Mononuclear cell (primary cell): ENCODE results near the gene MRPS6. TPM values are rescaled to one million over a fixed set of nuclear protein-coding genes. Genes with fewer than 3 reads are reported as not detected.

Experiments used
- H3K27me3 ChIP-seq: 2 replicates; pipeline ENCODE4 v1.6.0; 2011; ENCODE audit warnings: low read length, control low read depth; ENCODE audit not compliant: insufficient read depth
- H3K4me1 ChIP-seq: 2 replicates; pipeline ENCODE4 v1.5.1; 2011; ENCODE audit warnings: mild to moderate bottlenecking, low read length, control low read depth; ENCODE audit not compliant: insufficient read depth
- H3K4me3 ChIP-seq: 2 replicates; pipeline ENCODE4 v1.5.1; 2011; ENCODE audit warnings: mild to moderate bottlenecking, low read length, moderate library complexity
- H3K9me3 ChIP-seq: 2 replicates; pipeline ENCODE4 v1.5.1; 2011; ENCODE audit warnings: low read depth, mild to moderate bottlenecking, control low read depth, low read length
- total RNA-seq: library from RNA; depleted of rRNA; stranded (reverse); fragments of >200 nt; gene quantifications from one replicate; pipeline ENCODE4 v1.2.3, GENCODE V29; 2012

The MRPS6 gene
- total RNA-seq = 5.4 TPM

GRCh38 chr21:34073032-34073748 lies at the start of gene MRPS6, which contains the start of gene SLC5A3:
TSS of gene MRPS6 (plus strand) at chr21:34073578. CDS start at chr21:34073701, 123 bp downstream.
TSS of gene SLC5A3 (plus strand) at chr21:34073578. CDS start at chr21:34095199, 21,621 bp downstream.
- H3K9me3 ChIP-seq = no peaks in the 10 kb centered on the region
- peak within 1 kb of the TSS; percentile 75 for H3K4me3 ChIP-seq
- H3K27me3 ChIP-seq = no peaks in the 10 kb centered on the region
- H3K4me1 ChIP-seq = peaks cover 34% of the 10 kb centered on the region

- no peaks in the 10 kb centered on the region for H3K27me3 ChIP-seq
- no peaks in the 10 kb centered on the region for H3K9me3 ChIP-seq
- peaks cover 71% of the 10 kb centered on the region for H3K4me1 ChIP-seq
- no peak overlapping the region for H3K4me3 ChIP-seq
Observed at GRCh38 chr21:34023691-34024373, 49.5 kb upstream of the MRPS6 start.

GRCh38 chr21:34024374-34024693 lies 49.0 kb upstream of the MRPS6 start:
- H3K4me1 ChIP-seq = peaks cover 66% of the 10 kb centered on the region
- H3K27me3 ChIP-seq = no peaks in the 10 kb centered on the region
- H3K9me3 ChIP-seq = no peaks in the 10 kb centered on the region

GRCh38 chr21:34027721-34028461 lies 45.5 kb upstream of the MRPS6 start:
- no peak overlapping the region for H3K4me3 ChIP-seq
- no peaks in the 10 kb centered on the region for H3K27me3 ChIP-seq
- no peaks in the 10 kb centered on the region for H3K9me3 ChIP-seq
- H3K4me1 ChIP-seq = peaks cover 37% of the 10 kb centered on the region

More at GRCh38 chr21:34024374-34024693, 49.0 kb upstream of the MRPS6 start:
- no peak overlapping the region for H3K4me3 ChIP-seq

GRCh38 chr21:34029743-34030528 lies 43.4 kb upstream of the MRPS6 start:
- Histone ChIP-seq H3K9me3 (no peaks in the 10 kb centered on the region), H3K27me3 (no peaks in the 10 kb centered on the region), H3K4me3 (no peak overlapping the region), H3K4me1 (peaks cover 16% of the 10 kb centered on the region)

- no peaks in the 10 kb centered on the region for H3K9me3 ChIP-seq
- peaks cover 4% of the 10 kb centered on the region for H3K4me1 ChIP-seq
- no peak overlapping the region for H3K4me3 ChIP-seq
- no peaks in the 10 kb centered on the region for H3K27me3 ChIP-seq
Observed at GRCh38 chr21:34031835-34032370, 41.5 kb upstream of the MRPS6 start.

GRCh38 chr21:34034369-34035014 lies 38.9 kb upstream of the MRPS6 start:
- H3K27me3 ChIP-seq = no peaks in the 10 kb centered on the region
- peaks cover 4% of the 10 kb centered on the region for H3K4me1 ChIP-seq
- no peak overlapping the region for H3K4me3 ChIP-seq
- no peaks in the 10 kb centered on the region for H3K9me3 ChIP-seq

GRCh38 chr21:34035619-34036354 lies 37.6 kb upstream of the MRPS6 start:
- H3K4me1 ChIP-seq = no peaks in the 10 kb centered on the region
- no peak overlapping the region for H3K4me3 ChIP-seq
- no peaks in the 10 kb centered on the region for H3K9me3 ChIP-seq
- no peaks in the 10 kb centered on the region for H3K27me3 ChIP-seq

- H3K4me3 ChIP-seq = no peak overlapping the region
- H3K27me3 ChIP-seq = no peaks in the 10 kb centered on the region
- no peaks in the 10 kb centered on the region for H3K4me1 ChIP-seq
- H3K9me3 ChIP-seq = no peaks in the 10 kb centered on the region
Observed at GRCh38 chr21:34037009-34037795, 36.2 kb upstream of the MRPS6 start.

- Histone ChIP-seq H3K4me3 (no peak overlapping the region), H3K27me3 (no peaks in the 10 kb centered on the region), H3K9me3 (no peaks in the 10 kb centered on the region), H3K4me1 (no peaks in the 10 kb centered on the region)
Observed at GRCh38 chr21:34039678-34040382, 33.5 kb upstream of the MRPS6 start.

GRCh38 chr21:34042735-34043134 lies 30.6 kb upstream of the MRPS6 start:
- Histone ChIP-seq H3K9me3 (no peaks in the 10 kb centered on the region), H3K4me3 (no peak overlapping the region), H3K27me3 (no peaks in the 10 kb centered on the region), H3K4me1 (no peaks in the 10 kb centered on the region)

- Histone ChIP-seq H3K27me3 (no peaks in the 10 kb centered on the region), H3K4me1 (no peaks in the 10 kb centered on the region), H3K4me3 (no peak overlapping the region), H3K9me3 (no peaks in the 10 kb centered on the region)
Observed at GRCh38 chr21:34043333-34043732, 30.0 kb upstream of the MRPS6 start.
